HG03565 (cell line): ENCODE data around the gene ITGB3BP.
"Not testable (repeated sequence)": the region's sequence is repeated elsewhere in the genome, so short reads cannot be mapped to it uniquely, and the experiment has no call there.

Experiments used
- ATAC-seq: cut with Tn5 transposase; IDR thresholded peaks from one replicate; pipeline ENCODE4 v1.9.1; 2021; ENCODE audit warnings: mild to moderate bottlenecking, moderate library complexity; ENCODE audit not compliant: unreplicated experiment

ITGB3BP gene, protein sequence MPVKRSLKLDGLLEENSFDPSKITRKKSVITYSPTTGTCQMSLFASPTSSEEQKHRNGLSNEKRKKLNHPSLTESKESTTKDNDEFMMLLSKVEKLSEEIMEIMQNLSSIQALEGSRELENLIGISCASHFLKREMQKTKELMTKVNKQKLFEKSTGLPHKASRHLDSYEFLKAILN

DNA sequence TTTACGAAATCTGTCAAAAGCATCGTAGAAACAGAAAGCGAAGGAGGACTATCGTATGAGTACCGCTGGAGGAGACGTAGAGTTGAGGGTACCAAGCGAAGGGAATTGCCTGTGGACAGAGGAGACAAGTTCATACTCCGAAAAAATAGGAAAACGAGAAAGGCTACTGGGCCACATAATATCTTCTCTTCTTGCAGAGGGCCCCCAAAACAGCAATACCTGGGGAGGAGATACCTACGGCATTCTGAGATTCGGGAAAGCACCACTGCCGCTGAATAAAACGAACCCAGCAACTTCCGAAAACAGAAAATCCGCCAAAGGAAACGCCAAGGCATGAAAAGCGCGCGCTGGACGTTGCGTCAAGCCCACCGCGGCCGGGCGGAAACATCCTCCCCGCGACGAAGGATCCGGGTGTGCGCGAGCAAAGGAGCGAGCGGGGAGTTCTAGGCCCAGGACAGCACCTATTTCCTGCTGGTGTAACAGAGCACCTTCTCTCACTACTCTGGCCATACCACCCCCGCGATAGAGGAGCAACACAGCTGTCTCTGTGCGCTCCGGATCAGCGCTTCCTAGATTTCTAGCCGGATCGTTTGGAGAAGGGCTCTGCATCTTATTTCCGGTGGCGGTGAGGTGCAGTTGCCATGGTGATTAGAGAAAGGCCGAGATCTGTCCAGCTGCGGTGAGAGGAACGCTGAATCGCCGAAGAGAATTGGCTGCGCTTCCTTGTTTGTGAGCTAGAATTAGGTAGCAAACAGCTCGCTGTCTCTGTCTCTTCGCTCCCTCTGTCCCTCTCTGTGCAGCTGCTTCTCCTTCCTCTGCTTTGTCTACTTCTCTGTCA lies at the start of gene ITGB3BP, which contains the start of gene EFCAB7:
Gene ITGB3BP, minus strand, starts transcription at position 335 of the 838 bp plus-strand sequence. Its CDS starts 92 bp downstream, at position 243.
Gene EFCAB7, plus strand, starts transcription at position 635 of the 838 bp plus-strand sequence. CDS start 2,048 bp downstream, outside the sequence.
- ATAC-seq: peak; percentile 83

DNA sequence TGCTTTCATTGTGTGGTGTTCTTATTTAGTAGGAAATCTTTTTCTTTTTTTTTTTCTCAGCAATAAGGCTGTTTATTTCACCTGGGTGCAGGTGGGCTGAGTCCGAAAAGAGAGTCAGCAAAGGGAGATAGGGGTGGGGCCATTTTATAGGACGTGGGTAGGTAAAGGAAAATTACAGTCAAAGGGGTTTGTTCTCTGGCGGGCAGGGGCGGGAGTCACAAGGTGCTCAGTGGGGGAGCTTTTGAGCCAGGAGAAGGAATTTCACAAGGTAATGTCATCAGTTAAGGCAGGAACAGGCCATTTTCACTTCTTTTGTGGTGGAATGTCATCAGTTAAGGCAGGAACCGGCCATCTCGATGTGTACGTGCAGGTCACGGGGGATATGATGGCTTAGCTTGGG lies 49.7 kb upstream of the ITGB3BP start:
- ATAC-seq: not testable (repeated sequence)

DNA sequence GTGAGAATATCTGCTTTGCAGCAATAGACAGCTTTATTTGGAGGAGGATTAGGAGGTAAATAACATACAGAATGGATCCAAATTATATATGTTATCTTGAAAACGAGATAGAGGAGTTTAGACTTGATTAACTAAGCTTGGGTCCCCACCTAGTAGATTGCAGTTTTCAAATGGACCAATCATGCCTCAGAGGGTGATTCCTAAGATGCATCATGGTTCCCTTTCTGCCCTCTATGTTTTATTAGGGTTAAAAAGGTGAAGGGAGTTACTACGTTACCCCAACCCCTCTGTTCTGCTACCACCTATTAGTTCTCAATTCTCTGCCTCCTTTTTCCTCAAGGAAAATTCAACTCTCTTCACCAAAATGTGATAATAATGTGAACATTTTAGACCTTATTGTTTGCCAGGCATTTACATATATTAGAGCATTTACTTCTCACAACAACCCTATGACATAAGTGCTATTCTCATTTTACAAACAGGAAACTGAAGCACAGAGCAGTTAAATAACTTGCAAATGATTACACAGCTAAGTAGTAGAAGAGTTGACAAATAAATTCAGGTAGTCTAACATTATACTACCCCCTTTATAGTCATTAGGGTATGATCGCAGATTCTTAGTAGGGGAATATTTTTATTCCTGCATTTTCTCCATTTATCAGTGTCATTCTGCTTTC lies 46.8 kb upstream of the ITGB3BP start:
- ATAC-seq: no peak

DNA sequence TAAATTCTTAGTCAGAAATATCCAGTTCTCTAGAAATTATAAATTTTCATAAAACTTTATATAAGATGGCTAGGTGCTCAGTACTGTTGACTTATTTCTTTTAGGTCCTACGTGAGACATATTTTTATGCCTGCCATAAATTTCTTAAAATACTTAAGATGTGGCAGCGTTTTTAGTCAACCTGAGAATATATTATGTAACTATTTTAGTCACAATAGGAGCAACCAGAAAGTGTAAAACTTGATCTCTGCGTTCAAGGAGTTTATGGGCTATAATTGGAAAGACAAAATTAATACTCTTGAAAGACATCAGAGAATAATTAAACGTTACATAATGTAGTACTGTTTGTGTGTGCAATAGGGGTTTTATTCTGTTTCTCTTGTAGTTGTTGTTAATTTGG lies 46.0 kb upstream of the ITGB3BP start:
- no peak for ATAC-seq

DNA sequence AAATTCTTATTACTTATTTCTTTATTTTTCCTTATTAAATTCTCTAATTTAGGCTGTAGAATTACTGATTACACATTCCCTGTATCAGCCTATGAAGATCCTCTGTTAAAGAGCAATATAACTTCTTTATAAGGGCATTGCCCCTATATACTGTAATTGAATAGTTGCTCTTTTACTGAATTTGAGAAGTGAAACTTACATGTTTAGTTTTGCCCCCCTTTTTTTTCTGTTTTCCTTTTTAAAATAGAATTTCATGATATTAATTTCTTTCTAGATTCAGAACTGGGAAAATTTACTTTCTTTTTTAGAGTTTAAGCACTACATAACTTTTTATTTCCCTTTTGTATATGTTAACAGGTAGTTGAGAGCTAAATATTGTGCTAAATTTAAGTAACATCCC lies 40.7 kb upstream of the ITGB3BP start:
- no peak for ATAC-seq

DNA sequence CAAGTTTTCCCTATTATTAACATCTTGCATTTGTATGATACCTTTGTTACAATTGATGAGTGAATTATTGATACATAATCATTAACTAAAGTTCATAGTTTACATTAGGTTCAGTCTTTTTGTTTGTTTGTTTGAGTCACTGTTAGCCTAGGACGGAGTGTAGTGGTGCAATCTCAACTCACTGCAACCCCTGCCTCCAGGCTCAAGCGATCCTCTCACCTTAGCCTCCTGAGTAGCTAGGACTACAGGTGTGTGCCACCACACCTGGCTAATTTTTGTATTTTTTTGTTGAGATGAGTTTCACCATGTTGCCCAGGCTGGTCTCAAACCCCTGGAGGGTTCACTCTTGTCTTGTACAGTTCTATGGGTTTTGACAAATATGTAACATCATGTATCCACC lies 36.3 kb upstream of the ITGB3BP start:
- no peak for ATAC-seq

DNA sequence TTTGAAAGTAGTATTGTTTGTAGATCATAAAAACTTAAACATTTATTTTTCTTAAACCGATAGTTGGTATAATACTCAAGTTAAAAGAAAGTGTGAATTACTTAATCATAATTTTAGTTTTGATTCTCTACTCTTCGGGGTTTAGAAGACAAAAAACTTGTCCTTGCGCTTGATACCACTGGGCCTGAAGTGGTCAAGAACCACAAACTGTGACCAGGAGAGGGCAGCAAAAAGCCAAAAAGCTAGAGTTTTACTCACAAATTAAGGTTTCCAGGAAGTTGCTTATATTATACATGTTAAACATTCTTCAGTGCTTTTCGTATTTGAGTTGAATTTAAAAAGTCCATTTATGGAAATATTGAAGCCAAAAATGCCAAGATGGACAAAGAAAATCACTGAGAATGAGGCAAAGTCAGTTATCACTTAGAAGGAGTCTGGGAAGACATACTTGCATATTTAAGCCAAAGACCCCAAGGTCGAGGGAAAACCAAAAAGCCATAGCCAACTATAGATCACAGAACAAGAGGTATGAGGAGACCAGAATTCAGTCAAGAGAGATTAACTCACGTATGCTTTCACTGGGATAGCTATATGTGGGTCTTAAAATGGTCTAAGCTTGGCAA lies 34.5 kb upstream of the ITGB3BP start:
- ATAC-seq: no peak

DNA sequence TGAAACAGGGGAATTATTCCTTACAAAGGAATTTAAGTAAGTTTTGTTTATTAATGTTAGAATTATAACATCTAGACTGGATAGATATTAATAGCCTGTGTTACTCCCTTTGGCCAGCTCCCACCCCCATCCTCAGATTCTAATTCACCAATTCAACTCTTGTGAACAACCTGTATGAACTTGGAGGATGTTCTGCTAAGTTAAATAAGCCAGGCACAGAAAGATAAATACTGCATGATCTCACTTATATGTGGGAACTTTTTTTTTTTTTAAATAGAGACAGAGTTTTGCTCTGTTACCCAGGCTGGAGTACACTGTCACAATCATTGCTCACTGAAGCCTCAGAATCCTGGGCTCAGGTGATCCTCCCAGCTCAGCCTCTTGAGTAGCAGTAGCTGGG lies 32.5 kb upstream of the ITGB3BP start:
- ATAC-seq: no peak

DNA sequence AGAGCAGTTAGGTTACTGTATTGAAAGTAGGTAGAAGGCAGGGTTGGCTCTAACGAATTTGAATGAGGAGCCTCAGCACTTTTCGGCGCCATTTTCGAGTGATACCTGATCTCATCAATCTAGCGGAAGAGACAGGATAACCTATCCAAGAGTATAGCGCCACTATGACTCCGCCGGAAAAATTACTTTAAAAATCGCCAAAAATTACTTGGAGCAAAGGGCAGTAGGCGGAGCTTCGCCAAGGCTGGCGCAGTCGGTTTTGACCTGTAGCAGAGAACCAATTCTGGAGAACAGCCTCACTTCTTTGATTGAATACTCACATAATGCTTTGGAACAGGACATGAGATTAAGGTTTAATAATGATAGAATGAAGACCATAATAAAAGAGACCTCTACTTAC lies 25.9 kb upstream of the ITGB3BP start:
- ATAC-seq: no peak

DNA sequence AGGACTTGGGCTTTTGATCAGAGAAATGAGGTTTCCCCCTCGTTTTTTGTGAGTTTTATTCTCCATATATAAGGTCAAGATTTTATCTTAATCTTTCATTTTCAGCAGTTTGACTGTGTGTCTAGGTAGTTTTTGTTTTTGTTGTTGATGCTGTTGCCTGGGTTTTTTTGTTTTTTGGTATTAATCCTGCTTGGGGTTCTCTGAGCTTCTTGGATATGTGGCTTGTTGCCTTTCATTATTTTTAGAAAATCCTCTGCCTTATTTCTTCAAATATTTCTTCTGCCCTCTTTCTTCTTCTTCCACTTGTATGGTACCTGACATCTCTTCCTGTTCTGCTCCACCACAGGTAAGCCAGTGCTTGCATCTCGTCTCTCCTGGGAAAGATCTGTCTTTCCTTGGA lies 25.3 kb upstream of the ITGB3BP start:
- ATAC-seq: no peak

DNA sequence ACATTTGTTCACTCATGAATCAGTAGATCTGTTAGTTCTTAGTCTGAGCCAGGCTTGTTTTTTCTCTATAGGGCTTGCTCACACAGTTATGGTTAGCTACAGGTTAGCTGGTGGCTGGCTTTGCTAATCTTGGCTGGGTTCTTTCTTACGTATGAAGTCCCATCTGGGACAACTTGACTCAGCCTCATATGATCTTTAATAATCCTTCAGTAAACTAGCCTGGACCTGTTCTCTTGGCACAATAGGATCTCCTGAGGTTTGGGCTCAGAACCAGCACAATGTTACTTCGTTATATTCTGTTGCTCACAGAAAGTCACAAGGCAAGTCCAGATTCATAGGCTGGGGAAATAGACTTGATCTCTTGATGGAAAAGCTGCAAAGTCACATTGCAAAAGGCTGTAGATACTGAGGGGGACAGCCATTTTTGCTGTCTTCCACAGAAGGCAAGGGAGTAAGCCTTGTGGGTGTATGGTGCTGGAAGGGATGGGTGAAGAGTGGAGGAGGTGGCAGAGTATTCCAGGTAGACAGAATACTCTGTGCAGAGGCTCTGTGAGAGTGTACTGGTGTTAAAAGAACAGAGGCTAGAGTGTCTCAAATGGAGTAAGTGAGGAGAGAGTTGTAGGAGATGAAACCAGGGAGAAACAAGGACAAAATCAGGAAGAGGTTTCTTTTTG lies 24.7 kb upstream of the ITGB3BP start:
- no peak for ATAC-seq

DNA sequence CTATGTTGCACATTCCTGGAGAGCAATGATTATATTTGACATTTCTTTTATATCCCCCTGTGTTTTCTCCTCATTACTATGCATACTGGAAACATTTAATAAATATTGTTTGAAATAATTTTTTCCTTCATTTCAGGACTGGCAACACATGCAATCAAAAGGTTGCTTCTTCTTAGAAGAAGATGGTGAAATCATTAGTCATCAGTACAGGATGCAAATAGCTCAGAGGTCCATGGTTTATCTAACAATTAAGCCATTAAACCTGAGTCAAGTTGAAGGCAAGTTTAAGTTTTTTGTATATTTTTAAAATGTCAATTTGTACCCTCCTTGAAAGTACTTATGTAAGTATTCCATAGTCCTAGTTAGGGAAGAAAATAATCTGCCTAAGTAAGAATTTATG lies 22.8 kb upstream of the ITGB3BP start:
- ATAC-seq: no peak

DNA sequence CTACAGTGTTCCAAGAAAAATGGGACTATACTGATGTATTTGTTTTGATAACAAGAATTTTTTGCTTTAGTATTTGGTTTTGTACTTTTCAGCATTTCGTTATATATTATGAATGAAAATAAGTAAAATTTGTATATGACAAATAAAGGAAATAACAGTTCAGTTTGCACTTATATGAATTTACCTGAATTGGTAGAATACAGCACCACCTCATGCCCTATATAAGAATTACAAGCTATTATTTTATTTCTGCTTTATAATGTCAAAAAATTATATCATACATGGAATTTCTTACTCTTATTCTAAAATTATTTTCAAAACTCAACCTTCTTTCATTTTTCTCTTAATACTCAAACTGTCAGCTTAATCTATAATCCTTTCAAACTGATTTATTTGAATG lies 14.9 kb upstream of the ITGB3BP start:
- no peak for ATAC-seq

DNA sequence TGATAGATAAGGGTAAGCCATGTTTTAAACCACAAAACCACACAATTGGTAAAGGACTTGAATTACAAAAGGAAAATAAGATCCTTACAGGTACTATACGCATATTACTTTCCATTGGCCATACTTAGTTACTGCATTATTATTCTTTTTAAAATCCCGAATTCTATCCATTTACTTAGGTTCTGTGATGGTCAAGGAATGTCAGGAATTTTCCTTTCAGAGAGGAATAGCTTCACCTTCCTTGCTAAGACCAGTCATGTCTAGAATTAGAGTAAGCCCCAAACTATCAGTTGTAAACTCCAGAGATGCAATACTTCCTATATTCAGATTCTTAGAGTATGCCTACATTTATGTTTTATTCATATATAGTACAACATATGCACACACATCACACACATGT lies 14.0 kb upstream of the ITGB3BP start:
- no peak for ATAC-seq

DNA sequence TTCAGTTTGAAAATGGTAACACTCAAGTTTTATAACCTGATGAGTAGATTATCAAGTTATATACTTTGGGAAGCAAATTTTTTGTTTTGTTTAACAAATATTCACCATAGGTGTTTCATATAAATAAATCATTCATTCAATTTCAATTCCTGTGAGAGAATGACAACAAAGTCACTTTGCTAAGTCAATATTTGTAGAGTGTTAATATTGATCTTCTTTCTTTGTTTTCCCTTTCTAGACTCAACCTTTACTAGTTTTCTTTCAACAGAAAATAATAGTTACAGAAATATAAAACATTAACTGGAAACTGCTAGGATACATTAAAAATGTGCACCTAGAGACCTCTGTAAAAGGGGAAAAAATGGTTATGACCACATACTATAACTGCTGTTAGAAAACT lies 11.4 kb upstream of the ITGB3BP start:
- ATAC-seq: no peak

DNA sequence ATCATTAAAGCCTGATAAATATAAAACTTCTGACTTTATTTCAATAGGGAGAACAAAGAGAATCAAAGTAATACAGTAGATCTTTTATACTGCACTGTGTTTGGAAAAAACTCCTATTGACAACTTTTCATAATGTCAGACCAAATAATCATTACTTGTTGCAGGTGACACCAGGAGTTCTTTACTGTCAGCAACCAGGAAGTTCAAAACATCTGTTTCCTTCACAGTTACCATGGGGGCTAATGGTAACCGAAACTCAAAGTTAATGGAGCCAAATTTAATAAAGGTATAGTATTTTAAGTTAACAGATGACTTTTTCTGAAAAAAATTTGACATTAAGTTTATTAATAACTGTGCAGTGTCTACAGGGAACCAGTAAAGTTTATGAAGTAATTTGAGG lies 10.9 kb upstream of the ITGB3BP start:
- no peak for ATAC-seq

DNA sequence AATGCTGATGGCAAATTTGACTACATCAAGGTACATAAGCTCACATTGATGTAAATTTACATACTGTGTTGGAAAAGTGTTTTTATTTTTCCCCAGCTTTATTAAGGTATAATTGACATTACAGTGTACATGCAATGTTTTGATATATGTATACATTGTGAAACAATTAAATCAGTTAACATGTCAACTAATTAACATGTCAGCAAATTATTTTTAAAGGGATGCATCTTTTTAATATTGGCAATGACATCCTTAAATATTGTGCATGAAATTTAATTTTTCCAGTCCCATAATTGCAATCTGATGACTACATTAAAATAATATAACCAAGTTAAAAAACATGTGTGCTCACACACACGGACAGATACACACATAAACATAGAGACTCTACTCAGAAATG lies 9.7 kb upstream of the ITGB3BP start:
- ATAC-seq: no peak

DNA sequence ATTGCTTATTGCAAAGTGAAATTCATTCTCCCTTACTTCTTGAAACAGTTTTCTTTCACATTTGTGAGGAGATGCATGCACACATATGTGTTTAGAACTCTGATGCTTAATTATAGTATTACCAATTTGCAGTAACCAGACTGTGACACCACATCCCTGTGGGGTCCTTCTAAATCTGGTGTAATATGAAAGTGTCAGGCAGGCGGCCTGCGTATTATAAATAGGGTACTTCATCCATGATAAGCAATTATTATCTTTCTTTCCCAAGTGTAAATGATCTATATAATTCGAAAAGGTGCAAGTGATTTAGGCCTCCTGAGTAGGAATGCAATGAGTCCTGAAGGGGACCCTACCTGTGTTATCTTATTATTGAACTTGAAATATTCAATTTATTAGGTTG lies 1.2 kb upstream of the ITGB3BP start:
- ATAC-seq: no peak

DNA sequence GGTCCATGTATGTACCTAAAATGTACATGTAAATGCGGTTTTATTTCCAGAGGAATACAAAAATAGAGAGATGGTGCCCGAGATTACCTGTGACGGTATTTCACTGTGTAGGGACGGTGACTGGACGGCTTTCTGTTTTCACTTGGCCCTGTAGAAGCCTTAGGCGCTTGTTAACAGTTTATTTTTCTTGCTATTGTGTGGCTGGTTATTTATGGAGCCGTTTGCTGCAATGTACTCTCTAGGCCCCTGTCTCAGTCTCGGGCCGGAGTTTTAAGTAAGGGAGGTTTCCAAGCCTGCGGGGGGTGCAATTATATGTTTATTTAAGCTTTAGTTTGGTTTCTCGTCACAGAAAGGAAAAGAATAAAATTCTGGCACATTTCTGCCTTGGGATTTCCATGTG lies 713 bp upstream of the ITGB3BP start:
- ATAC-seq: no peak

DNA sequence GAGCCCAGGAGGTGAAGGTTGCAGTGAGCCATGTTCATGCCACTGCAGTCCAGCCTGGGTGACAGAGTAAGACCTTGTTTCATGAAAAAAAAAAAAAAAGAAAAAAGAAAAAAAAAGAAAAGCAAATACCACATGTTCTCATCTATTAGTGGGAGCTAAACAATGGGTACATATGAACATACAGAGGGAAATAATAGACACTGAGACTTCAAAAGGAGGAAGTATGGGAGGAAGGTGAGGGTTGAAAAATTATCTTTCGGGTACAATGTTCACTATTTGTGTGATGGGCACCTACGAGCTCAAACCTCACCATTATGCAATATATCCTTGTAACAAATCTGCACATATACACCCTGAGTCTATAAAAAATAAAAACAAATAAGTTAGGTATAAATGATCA lies 6.4 kb downstream of the ITGB3BP start:
- ATAC-seq: no peak

DNA sequence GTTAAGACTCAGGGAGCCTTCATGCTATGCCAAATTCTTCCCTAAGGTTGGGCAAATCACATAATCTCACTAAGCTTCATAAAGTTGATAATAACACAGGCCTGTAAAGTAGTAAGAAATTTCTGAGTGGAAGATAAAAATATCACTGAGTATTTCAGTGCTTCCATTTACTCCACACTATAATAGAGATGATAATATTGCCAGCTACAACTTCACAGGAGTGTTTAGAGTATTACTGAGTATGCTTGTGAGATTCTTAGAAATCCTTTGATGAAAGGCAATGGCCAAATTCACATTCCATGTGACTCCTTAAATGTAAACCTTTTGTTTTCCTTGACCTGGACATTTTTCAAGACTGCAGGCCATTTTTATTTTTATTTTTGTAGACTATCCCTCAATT lies 10.4 kb downstream of the ITGB3BP start:
- ATAC-seq: no peak
